IPS-20b (cell line): Measurements from ENCODE around the gene SLC12A9.

Experiments
- H3K27ac ChIP-seq: one replicate; pipeline ENCODE4 v1.5.1; 2013; ENCODE audit warnings: low read length
- H3K27me3 ChIP-seq: 2 replicates; pipeline ENCODE4 v1.6.1; 2013; ENCODE audit warnings: mild to moderate bottlenecking, low read length, inconsistent platforms; ENCODE audit not compliant: insufficient read depth
- H3K36me3 ChIP-seq: 2 replicates; pipeline ENCODE4 v1.6.1; 2013; ENCODE audit warnings: low read depth, mild to moderate bottlenecking, inconsistent platforms, low read length, moderate library complexity; ENCODE audit not compliant: insufficient read depth
- H3K4me1 ChIP-seq: 2 replicates; pipeline ENCODE4 v1.6.1; 2013; ENCODE audit warnings: mild to moderate bottlenecking, control low read depth, inconsistent platforms, low read length, moderate library complexity; ENCODE audit not compliant: insufficient read depth
- H3K4me3 ChIP-seq: 2 replicates; pipeline ENCODE4 v1.5.1; 2013; ENCODE audit warnings: mild to moderate bottlenecking, low read length, inconsistent platforms
- H3K9ac ChIP-seq: 2 replicates; pipeline ENCODE4 v1.6.1; 2013; ENCODE audit warnings: low read depth, mild to moderate bottlenecking, inconsistent platforms, low read length, moderate library complexity
- H3K9me3 ChIP-seq: 2 replicates; pipeline ENCODE4 v1.6.1; 2013; ENCODE audit warnings: mild to moderate bottlenecking, low read depth, low read length, inconsistent platforms; ENCODE audit not compliant: insufficient read depth

The SLC12A9 gene

GRCh38 chr7:100866729-100867039, 14.2 kb downstream of the SLC12A9 start:
- H3K27me3 ChIP-seq, result no peaks in the 10 kb centered on the region
- peaks cover 44% of the 10 kb centered on the region for H3K36me3 ChIP-seq
- H3K4me3 ChIP-seq, result peak overlapping the region; percentile 93
- no peaks in the 10 kb centered on the region for H3K9me3 ChIP-seq
- H3K4me1 ChIP-seq, result peaks cover 5% of the 10 kb centered on the region
- H3K9ac ChIP-seq, result peak overlapping the region; percentile 98
- peak overlapping the region; percentile 99 for H3K27ac ChIP-seq

GRCh38 chr7:100867040-100867775, 14.7 kb downstream of the SLC12A9 start, which contains the start of gene TRIP6:
Gene TRIP6, plus strand, starts transcription at chr7:100867387. Its CDS starts 111 bp downstream, at chr7:100867498.
- H3K36me3 ChIP-seq, result peaks cover 47% of the 10 kb centered on the region
- peaks cover 5% of the 10 kb centered on the region for H3K4me1 ChIP-seq
- peak within 1 kb of the TSS; percentile 93 for H3K4me3 ChIP-seq
- H3K9me3 ChIP-seq, result no peaks in the 10 kb centered on the region
- peak within 1 kb of the TSS; percentile 98 for H3K9ac ChIP-seq
- peak within 1 kb of the TSS; percentile 99 for H3K27ac ChIP-seq
- no peaks in the 10 kb centered on the region for H3K27me3 ChIP-seq

GRCh38 chr7:100867776-100868485, 15.4 kb downstream of the SLC12A9 start:
- Histone ChIP-seq H3K9ac (peak overlapping the region; percentile 98), H3K36me3 (peaks cover 46% of the 10 kb centered on the region), H3K4me3 (peak overlapping the region; percentile 93), H3K27me3 (no peaks in the 10 kb centered on the region), H3K4me1 (peaks cover 5% of the 10 kb centered on the region), H3K27ac (peak overlapping the region; percentile 99), H3K9me3 (no peaks in the 10 kb centered on the region)

GRCh38 chr7:100873599-100874299, 21.2 kb downstream of the SLC12A9 start:
- peaks cover 72% of the 10 kb centered on the region for H3K36me3 ChIP-seq
- no peaks in the 10 kb centered on the region for H3K27me3 ChIP-seq
- H3K9me3 ChIP-seq, result no peaks in the 10 kb centered on the region
- H3K4me3 ChIP-seq, result peak overlapping the region; percentile 88; the same call in 1 of the 2 replicates
- H3K4me1 ChIP-seq, result peaks cover 6% of the 10 kb centered on the region; the same call in 1 of the 2 replicates
- H3K27ac ChIP-seq, result no peak overlapping the region
- H3K9ac ChIP-seq, result peak overlapping the region; percentile 88; the same call in 1 of the 2 replicates

- peaks cover 6% of the 10 kb centered on the region; the same call in 1 of the 2 replicates for H3K4me1 ChIP-seq
- no peaks in the 10 kb centered on the region for H3K27me3 ChIP-seq
- peak overlapping the region; percentile 88 for H3K9ac ChIP-seq
- H3K4me3 ChIP-seq, result peak overlapping the region; percentile 88
- no peaks in the 10 kb centered on the region for H3K9me3 ChIP-seq
- peaks cover 73% of the 10 kb centered on the region for H3K36me3 ChIP-seq
- peak overlapping the region; percentile 68 for H3K27ac ChIP-seq
Observed at GRCh38 chr7:100874300-100874576, 21.7 kb downstream of the SLC12A9 start.

- Histone ChIP-seq H3K4me3 (peak within 1 kb of the TSS; percentile 88), H3K4me1 (peaks cover 6% of the 10 kb centered on the region; the same call in 1 of the 2 replicates), H3K9me3 (no peaks in the 10 kb centered on the region), H3K9ac (peak within 1 kb of the TSS; percentile 88), H3K36me3 (peaks cover 78% of the 10 kb centered on the region), H3K27ac (peak within 1 kb of the TSS; percentile 91), H3K27me3 (no peaks in the 10 kb centered on the region)
Observed at GRCh38 chr7:100874577-100875355, 22.3 kb downstream of the SLC12A9 start, which contains the start of gene SRRT. Gene SRRT, plus strand, starts transcription at chr7:100875103. Its CDS starts 488 bp downstream, at chr7:100875591.

GRCh38 chr7:100875356-100875751, 22.8 kb downstream of the SLC12A9 start:
- peaks cover 6% of the 10 kb centered on the region; the same call in 1 of the 2 replicates for H3K4me1 ChIP-seq
- no peaks in the 10 kb centered on the region for H3K9me3 ChIP-seq
- H3K9ac ChIP-seq, result peak overlapping the region; percentile 88; the same call in 1 of the 2 replicates
- peaks cover 77% of the 10 kb centered on the region for H3K36me3 ChIP-seq
- H3K27me3 ChIP-seq, result no peaks in the 10 kb centered on the region
- peak overlapping the region; percentile 91 for H3K27ac ChIP-seq
- H3K4me3 ChIP-seq, result peak overlapping the region; percentile 88

- H3K4me1 ChIP-seq, result peaks cover 6% of the 10 kb centered on the region; the same call in 1 of the 2 replicates
- no peaks in the 10 kb centered on the region for H3K9me3 ChIP-seq
- no peak overlapping the region for H3K27ac ChIP-seq
- peaks cover 79% of the 10 kb centered on the region for H3K36me3 ChIP-seq
- no peaks in the 10 kb centered on the region for H3K27me3 ChIP-seq
- H3K9ac ChIP-seq, result no peak overlapping the region
- no peak overlapping the region for H3K4me3 ChIP-seq
Observed at GRCh38 chr7:100878013-100878412, 25.5 kb downstream of the SLC12A9 start.

GRCh38 chr7:100878685-100879084, 26.2 kb downstream of the SLC12A9 start:
- no peaks in the 10 kb centered on the region for H3K27me3 ChIP-seq
- H3K27ac ChIP-seq, result no peak overlapping the region
- no peak overlapping the region for H3K9ac ChIP-seq
- H3K4me3 ChIP-seq, result no peak overlapping the region
- H3K9me3 ChIP-seq, result no peaks in the 10 kb centered on the region
- H3K36me3 ChIP-seq, result peaks cover 79% of the 10 kb centered on the region
- peaks cover 6% of the 10 kb centered on the region; the same call in 1 of the 2 replicates for H3K4me1 ChIP-seq

- H3K27ac ChIP-seq, result no peak overlapping the region
- no peaks in the 10 kb centered on the region for H3K9me3 ChIP-seq
- H3K4me3 ChIP-seq, result no peak overlapping the region
- H3K27me3 ChIP-seq, result no peaks in the 10 kb centered on the region
- H3K4me1 ChIP-seq, result peaks cover 6% of the 10 kb centered on the region; the same call in 1 of the 2 replicates
- no peak overlapping the region for H3K9ac ChIP-seq
- peaks cover 86% of the 10 kb centered on the region for H3K36me3 ChIP-seq
Observed at GRCh38 chr7:100879685-100880261, 27.3 kb downstream of the SLC12A9 start.

- no peak overlapping the region for H3K4me3 ChIP-seq
- peaks cover 95% of the 10 kb centered on the region for H3K36me3 ChIP-seq
- no peaks in the 10 kb centered on the region for H3K27me3 ChIP-seq
- peaks cover 6% of the 10 kb centered on the region; the same call in 1 of the 2 replicates for H3K4me1 ChIP-seq
- no peaks in the 10 kb centered on the region for H3K9me3 ChIP-seq
- H3K9ac ChIP-seq, result no peak overlapping the region
- no peak overlapping the region for H3K27ac ChIP-seq
Observed at GRCh38 chr7:100880645-100881044, 28.1 kb downstream of the SLC12A9 start.
